Vagina (tissue), 2 donors: ENCODE results near the gene GSG1L2.

ENCODE experiments used
- CTCF ChIP-seq, 3 experiments: fragments of 450-650 bp in 2 of 3; fragments of 200-600 bp in 1 of 3; sonication (generic) in 1 of 3; IDR thresholded peaks; one replicate each; pipeline ENCODE4 v1.5.1; 2017 to 2019; ENCODE audit warnings: antibody characterized with exemption in 3 of 3, mild to moderate bottlenecking in 2 of 3, moderate library complexity in 2 of 3
- POLR2A ChIP-seq, 2 donors: fragments of 450-650 bp; IDR thresholded peaks; one replicate each; pipeline ENCODE4 v1.6.1; 2017; ENCODE audit warnings: antibody characterized with exemption in 2 of 2, mild to moderate bottlenecking in 2 of 2, moderate library complexity in 2 of 2
- POLR2AphosphoS5 ChIP-seq, 2 donors: sonication (generic); formaldehyde crosslinking; IDR thresholded peaks; one replicate each; pipeline ENCODE4 v1.9.0; 2017; ENCODE audit warnings: antibody characterized with exemption in 2 of 2, mild to moderate bottlenecking in 2 of 2, low read depth in 1 of 2; ENCODE audit not compliant: insufficient read depth in 1 of 2

GRCh38 chr17:9760266-9760665 is 61.6 kb downstream of the GSG1L2 start:
- TF ChIP-seq POLR2A (IDR thresholded peaks at IDR 0.05): no peak
- no peak for TF ChIP-seq CTCF (IDR thresholded peaks at IDR 0.05)
- TF ChIP-seq POLR2AphosphoS5 (IDR thresholded peaks at IDR 0.05; ENCODE audit: insufficient read depth in 1 of 2, low read depth in 1 of 2): no peak
